ENCODE results near the gene ZBTB8A. TPM values are rescaled to one million over a fixed set of nuclear protein-coding genes. Genes with fewer than 3 reads are reported as not detected.

Gene ZBTB8A
- total RNA-seq, 2 experiments from 2014 or later: not detected

- Mint-ChIP-seq H3K4me1 (ENCODE audit: low read depth) (peaks cover 6% of the 10 kb centered on the region), H3K36me3 (ENCODE audit: low read depth) (no peaks in the 10 kb centered on the region), H3K4me3 (peak overlapping the region; percentile 9), H3K27me3 (no peaks in the 10 kb centered on the region), H3K9me3 (no peaks in the 10 kb centered on the region), H3K27ac (no peak overlapping the region)
- Histone ChIP-seq H3K9me3 (ENCODE audit: control insufficient read depth in 1 of 2, insufficient read depth in 1 of 2, low read length in 2 of 2) (no peaks in the 10 kb centered on the region), H3K27me3 (ENCODE audit: control insufficient read depth in 1 of 2, insufficient read depth in 2 of 2, low read length in 2 of 2) (peaks cover 3 to 5% of the 10 kb centered on the region in 2 experiments), H3K36me3 (ENCODE audit: insufficient read depth, low read length) (no peaks in the 10 kb centered on the region), H3K4me3 (ENCODE audit: low read length) (peak overlapping the region; percentile 51), H3K4me1 (ENCODE audit: insufficient read depth, low read length) (peaks cover 15% of the 10 kb centered on the region), H3K27ac (ENCODE audit: low read depth in 1 of 2, low read length in 2 of 2) (no peak overlapping the region)
- ATAC-seq (ENCODE audit: poor library complexity) (peak; percentile 72), DNase-seq (peak in 12 of 14 experiments; percentile 2 to 70 (median 24))
- no peak for TF ChIP-seq CTCF (IDR thresholded peaks at IDR 0.05)
- intact Hi-C loops (cut with DNase I, micrococcal nuclease): no loop called here
- CTCF ChIA-PET: interaction anchor here (0.8 kb wide), 1 partner anchor 27 kb away, joined by 3 read pairs; no protein-coding TSS in a partner anchor
- POLR2A ChIA-PET: no interaction called here
Measured at GRCh38 chr1:32612189-32612881, 73.1 kb downstream of the ZBTB8A start.

- Mint-ChIP-seq H3K27ac (no peak overlapping the region), H3K4me1 (ENCODE audit: low read depth) (peaks cover 6% of the 10 kb centered on the region), H3K27me3 (no peaks in the 10 kb centered on the region), H3K4me3 (peak overlapping the region; percentile 72), H3K9me3 (no peaks in the 10 kb centered on the region), H3K36me3 (ENCODE audit: low read depth) (peaks cover 4% of the 10 kb centered on the region)
- peaks cover 3 to 5% of the 10 kb centered on the region in 2 experiments for H3K27me3 ChIP-seq (ENCODE audit: control insufficient read depth in 1 of 2, insufficient read depth in 2 of 2, low read length in 2 of 2)
- ChIA-PET POLR2A (no interaction called here), CTCF (interaction anchor here (0.8 kb wide), 1 partner anchor 28 kb away, joined by 3 read pairs; no protein-coding TSS in a partner anchor)
- DNase-seq (no peak), ATAC-seq (ENCODE audit: poor library complexity) (no peak)
- TF ChIP-seq CTCF (IDR thresholded peaks at IDR 0.05): no peak
- H3K4me1 ChIP-seq (ENCODE audit: insufficient read depth, low read length): peaks cover 15% of the 10 kb centered on the region
- no peaks in the 10 kb centered on the region for H3K36me3 ChIP-seq (ENCODE audit: insufficient read depth, low read length)
- H3K27ac ChIP-seq (ENCODE audit: low read depth in 1 of 2, low read length in 2 of 2): no peak overlapping the region
- intact Hi-C loops (cut with DNase I, micrococcal nuclease): no loop called here
- H3K4me3 ChIP-seq (ENCODE audit: low read length): no peak overlapping the region
- H3K9me3 ChIP-seq (ENCODE audit: control insufficient read depth in 1 of 2, insufficient read depth in 1 of 2, low read length in 2 of 2): no peaks in the 10 kb centered on the region
Measured at GRCh38 chr1:32613472-32613871, 74.2 kb downstream of the ZBTB8A start.

- Mint-ChIP-seq H3K9me3 (no peaks in the 10 kb centered on the region), H3K4me3 (no peak overlapping the region), H3K4me1 (ENCODE audit: low read depth) (peaks cover 11% of the 10 kb centered on the region), H3K27ac (no peak overlapping the region), H3K36me3 (ENCODE audit: low read depth) (peaks cover 48% of the 10 kb centered on the region), H3K27me3 (no peaks in the 10 kb centered on the region)
- ChIA-PET POLR2A (no interaction called here), CTCF (no interaction called here)
- DNase-seq: no peak
- no peak for TF ChIP-seq CTCF (IDR thresholded peaks at IDR 0.05)
- ATAC-seq (ENCODE audit: poor library complexity): no peak
- intact Hi-C loops (cut with DNase I, micrococcal nuclease): no loop called here
- Histone ChIP-seq H3K27ac (ENCODE audit: low read depth in 1 of 2, low read length in 2 of 2) (no peak overlapping the region), H3K4me1 (ENCODE audit: insufficient read depth, low read length) (no peaks in the 10 kb centered on the region), H3K36me3 (ENCODE audit: insufficient read depth, low read length) (peaks cover 8% of the 10 kb centered on the region), H3K4me3 (ENCODE audit: low read length) (no peak overlapping the region), H3K9me3 (ENCODE audit: control insufficient read depth in 1 of 2, insufficient read depth in 1 of 2, low read length in 2 of 2) (no peaks in the 10 kb centered on the region), H3K27me3 (ENCODE audit: control insufficient read depth in 1 of 2, insufficient read depth in 2 of 2, low read length in 2 of 2) (no peaks in the 10 kb centered on the region)
Measured at GRCh38 chr1:32618673-32619221, 79.5 kb downstream of the ZBTB8A start.

All from CD4-positive, alpha-beta T cell (primary cell).